HepG2 (cell line): ENCODE results near the gene RNPC3. TPM values are rescaled to one million over a fixed set of nuclear protein-coding genes. Genes with fewer than 3 reads are reported as not detected.

Experiments used
- ATAC-seq: fragments of 200-7000 bp; cut with Tn5 transposase; 3 replicates; pipeline ENCODE4 v1.9.1; 2020; ENCODE audit warnings: mild to moderate bottlenecking, moderate library complexity
- BruUV-seq: library from RNA; stranded (reverse); fragments of 400-500 nt; replicated peaks from 2 replicates; lab custom pipeline; 2021; lab: Mats Ljungman, UMichigan
- CTCF ChIA-PET: fragments of 300-600 bp; formaldehyde crosslinking; extraction: SDS; loops from one replicate; lab custom pipeline; 2021; ENCODE audit warnings: low total read pairs, inconsistent platforms, low intra/inter-chr PET ratio; lab: Yijun Ruan, JAX
- POLR2A ChIA-PET: fragments of 350-600 bp; sonication (Branson Sonifier 250); formaldehyde crosslinking; loops from one replicate; lab custom pipeline; 2020; ENCODE audit warnings: antibody characterized with exemption, inconsistent platforms; lab: Yijun Ruan, JAX
- DNase-seq: peaks from one replicate; pipeline ENCODE4 v3.0.0-alpha.2; 2015; ENCODE audit warnings: low spot score
- FAIRE-seq: peaks from 3 replicates; lab custom pipeline; 2011; peaks lifted over from hg19 to GRCh38; lab: Jason Lieb, UNC
- H2AFZ ChIP-seq: one replicate; pipeline ENCODE4 v1.6.1; 2011; ENCODE audit warnings: low read length, inconsistent platforms
- H3K27ac ChIP-seq: fragments of 300-600 bp; 3 replicates; pipeline ENCODE4 v1.8.0; 2011; ENCODE audit warnings: mixed run types, mild to moderate bottlenecking, mixed read lengths, low read length, inconsistent platforms; ENCODE audit not compliant: insufficient read depth; ENCODE audit errors: extremely low read length
- H3K27me3 ChIP-seq, 2 experiments: fragments of 200-600 bp in 1 of 2; 2 replicates in 1 of 2; 3 replicates in 1 of 2; pipeline versions ENCODE4 v1.6.0 to v1.8.0; 2011; ENCODE audit warnings: low read length in 2 of 2, mild to moderate bottlenecking in 2 of 2, moderate library complexity in 2 of 2, inconsistent platforms in 1 of 2; ENCODE audit not compliant: insufficient read depth in 2 of 2, control insufficient read depth in 1 of 2
- H3K36me3 ChIP-seq, 2 experiments: fragments of 200-600 bp in 1 of 2; replicated peaks in 1 of 2; 2 replicates in 1 of 2; 3 replicates in 1 of 2; pipeline versions ENCODE4 v1.5.1 to v1.8.0; 2011; ENCODE audit warnings: low read length in 2 of 2, inconsistent platforms in 1 of 2; ENCODE audit not compliant: insufficient read depth in 2 of 2, control insufficient read depth in 1 of 2
- H3K4me1 ChIP-seq: 2 replicates; pipeline ENCODE4 v1.5.1; 2012; ENCODE audit warnings: low read length, inconsistent platforms; ENCODE audit not compliant: insufficient read depth
- H3K4me2 ChIP-seq: 2 replicates; pipeline ENCODE4 v1.6.0; 2011; ENCODE audit warnings: low read depth, low read length, inconsistent platforms
- H3K4me3 ChIP-seq, 3 experiments: fragments of 200-600 bp in 1 of 3; sonication (generic), shearing (Covaris generic) in 1 of 3; replicated peaks in 1 of 3; 2 replicates each; pipeline ENCODE4 v1.5.1; 2011 to 2016; ENCODE audit warnings: low read length in 3 of 3, inconsistent platforms in 2 of 3, low read depth in 2 of 3, mild to moderate bottlenecking in 2 of 3, control low read depth in 1 of 3, mixed read lengths in 1 of 3; ENCODE audit not compliant: insufficient read depth in 1 of 3
- H3K79me2 ChIP-seq: one replicate; pipeline ENCODE4 v1.6.1; 2011; ENCODE audit warnings: low read length, inconsistent platforms; ENCODE audit not compliant: insufficient read depth
- H3K9ac ChIP-seq: 2 replicates; pipeline ENCODE4 v1.6.0; 2011; ENCODE audit warnings: mild to moderate bottlenecking, low read depth, low read length, inconsistent platforms; ENCODE audit not compliant: insufficient read depth
- H3K9me3 ChIP-seq: 2 replicates; pipeline ENCODE4 v1.5.1; 2012; ENCODE audit warnings: mild to moderate bottlenecking, low read length
- H4K20me1 ChIP-seq: 2 replicates; pipeline ENCODE4 v1.6.0; 2011; ENCODE audit warnings: inconsistent platforms, mild to moderate bottlenecking, low read length, moderate library complexity; ENCODE audit not compliant: insufficient read depth
- BRD4 ChIP-seq: sonication (generic); formaldehyde crosslinking; IDR thresholded peaks from 2 replicates; pipeline ENCODE4 v1.4.0; 2020; ENCODE audit warnings: missing genetic modification reagents
- CENPBD1 ChIP-seq: sonication (generic); formaldehyde crosslinking; IDR thresholded peaks from 2 replicates; pipeline ENCODE4 v1.8.0; 2022; ENCODE audit warnings: missing genetic modification reagents, low read depth, mild to moderate bottlenecking, borderline replicate concordance
- GPN1 ChIP-seq: sonication (generic); formaldehyde crosslinking; IDR thresholded peaks from 2 replicates; pipeline ENCODE4 v1.5.1; 2020; ENCODE audit warnings: missing genetic modification reagents, borderline replicate concordance
- KLF16 ChIP-seq, 2 experiments: sonication (generic) in 1 of 2; formaldehyde crosslinking in 1 of 2; IDR thresholded peaks; 2 replicates each; pipeline versions ENCODE4 v1.6.1 to v1.8.0; 2016 to 2023; ENCODE audit warnings: missing genetic modification reagents in 2 of 2, missing compliant biosample characterization in 1 of 2
- MLX ChIP-seq: IDR thresholded peaks from 2 replicates; pipeline ENCODE4 v1.6.1; 2016
- MTF1 ChIP-seq: sonication (generic); formaldehyde crosslinking; IDR thresholded peaks from 2 replicates; pipeline ENCODE4 v1.5.0; 2020; ENCODE audit warnings: missing genetic modification reagents
- MTF2 ChIP-seq: sonication (generic); formaldehyde crosslinking; IDR thresholded peaks from 2 replicates; pipeline ENCODE4 v1.5.0; 2020; ENCODE audit warnings: missing genetic modification reagents, borderline replicate concordance
- MYPOP ChIP-seq: sonication (generic); formaldehyde crosslinking; IDR thresholded peaks from 2 replicates; pipeline ENCODE4 v1.8.1; 2023; ENCODE audit warnings: mild to moderate bottlenecking, moderate library complexity, missing genetic modification reagents
- NCOR1 ChIP-seq: fragments of 200-600 bp; sonication (generic); IDR thresholded peaks from 2 replicates; pipeline ENCODE4 v1.7.0; 2017; ENCODE audit warnings: antibody characterized with exemption, low read length, borderline replicate concordance
- PHF8 ChIP-seq: sonication (generic); formaldehyde crosslinking; IDR thresholded peaks from 2 replicates; pipeline ENCODE4 v1.5.0; 2020; ENCODE audit warnings: missing genetic modification reagents
- RARA ChIP-seq: IDR thresholded peaks from 2 replicates; pipeline ENCODE4 v1.6.1; 2016; ENCODE audit warnings: missing genetic modification reagents, missing compliant biosample characterization
- YEATS2 ChIP-seq: sonication (generic); formaldehyde crosslinking; IDR thresholded peaks from 2 replicates; pipeline ENCODE4 v1.4.0; 2020; ENCODE audit warnings: missing genetic modification reagents, borderline replicate concordance
- YY1 ChIP-seq: IDR thresholded peaks from 2 replicates; pipeline ENCODE4 v1.6.1; 2011; ENCODE audit warnings: low read length, low read depth, moderate library complexity, mild to moderate bottlenecking; ENCODE audit not compliant: insufficient read depth, insufficient replicate concordance
- ZBED4 ChIP-seq: sonication (generic); formaldehyde crosslinking; IDR thresholded peaks from 2 replicates; pipeline ENCODE4 v1.4.0; 2020; ENCODE audit warnings: missing genetic modification reagents, borderline replicate concordance
- ZNF124 ChIP-seq: sonication (generic); formaldehyde crosslinking; IDR thresholded peaks from 2 replicates; pipeline ENCODE4 v1.4.0; 2020; ENCODE audit warnings: missing genetic modification reagents
- ZNF326 ChIP-seq: sonication (generic); formaldehyde crosslinking; IDR thresholded peaks from 2 replicates; pipeline ENCODE4 v1.4.0; 2020; ENCODE audit warnings: missing genetic modification reagents, borderline replicate concordance
- ZNF792 ChIP-seq: IDR thresholded peaks from 2 replicates; pipeline ENCODE4 v1.6.1; 2016
- ZNF883 ChIP-seq: sonication (generic); formaldehyde crosslinking; IDR thresholded peaks from 2 replicates; pipeline ENCODE4 v1.5.1; 2020; ENCODE audit warnings: mild to moderate bottlenecking, missing genetic modification reagents; ENCODE audit errors: not compliant biosample characterization
- in situ Hi-C: cut with HindIII; loops from 2 replicates; pipeline ENCODE4 v1.10.0; 2017; ENCODE audit warnings: low pct_unique_long_range_greater_than_20kb; ENCODE audit not compliant: extremely low pct_ligation_motif_present
- intact Hi-C: fragments of 100-400 bp; cut with micrococcal nuclease; formaldehyde crosslinking; loops from one replicate; pipeline ENCODE4 v1.10.0; 2022; ENCODE audit not compliant: unreplicated experiment
- polyA plus RNA-seq, 8 experiments: library from polyadenylated mRNA; depleted of rRNA in 3 of 8; stranded (reverse) in 7 of 8; unstranded in 1 of 8; fragments of >200 nt; fragmentation: Illumina TruSeq in 4 of 8; extraction: Trizol in 4 of 8; gene quantifications; 2 replicates each; pipeline versions ENCODE4 v1.2.1 to v1.2.3, GENCODE V29; 2011 to 2016; ENCODE audit warnings: low read depth in 4 of 8, missing spikeins in 1 of 8, mixed read lengths in 1 of 8; ENCODE audit not compliant: insufficient read depth in 1 of 8
- total RNA-seq, 5 experiments: library from RNA; depleted of rRNA; stranded (reverse); fragments of >200 nt; fragmentation: Illumina TruSeq; extraction: Trizol; gene quantifications; 2 replicates each; pipeline ENCODE4 v1.2.3, GENCODE V29; 2016; ENCODE audit warnings: low read depth in 1 of 5

RNPC3 gene
- total and polyA plus RNA-seq, 2 of the 13 experiments (the other 11 are each of a cell fraction or from before 2014, with no cell fraction given) = 9.1 to 22.1 TPM

GRCh38 chr1:103516283-103516682, 9.2 kb upstream of the RNPC3 start (continued):
- TF ChIP-seq YY1 = no peak
- TF ChIP-seq MTF1 (CRISPR knock-in tag) = no peak
- no peak for TF ChIP-seq BRD4 (CRISPR knock-in tag)
- no peak for TF ChIP-seq YEATS2 (CRISPR knock-in tag)
- TF ChIP-seq MLX (CRISPR knock-in tag) = no peak

GRCh38 chr1:103516693-103517092, 8.8 kb upstream of the RNPC3 start:
- CTCF ChIA-PET = no interaction called here
- Histone ChIP-seq H3K36me3 (no peaks in the 10 kb centered on the region), H3K9ac (no peak overlapping the region), H2AFZ (no peak overlapping the region), H3K4me1 (no peaks in the 10 kb centered on the region), H3K9me3 (no peaks in the 10 kb centered on the region), H3K4me2 (no peak overlapping the region), H3K79me2 (no peaks in the 10 kb centered on the region), H4K20me1 (no peaks in the 10 kb centered on the region), H3K27me3 (no peaks in the 10 kb centered on the region), H3K4me3 (no peak overlapping the region), H3K27ac (no peak overlapping the region)
- no peak for DNase-seq
- in situ Hi-C loops = no loop called here
- FAIRE-seq = no peak
- no peak for ATAC-seq
- POLR2A ChIA-PET = no interaction called here
- BruUV-seq = no TSS peak
- intact Hi-C loops = no loop called here
- TF ChIP-seq RARA (CRISPR knock-in tag) (no peak), ZNF792 (CRISPR knock-in tag) (no peak), PHF8 (CRISPR knock-in tag) (no peak), CENPBD1 (CRISPR knock-in tag) (no peak), KLF16 (CRISPR knock-in tag; IDR thresholded peaks at IDR 0.05) (no peak), ZBED4 (CRISPR knock-in tag) (no peak), NCOR1 (no peak), MTF2 (CRISPR knock-in tag) (no peak), ZNF326 (CRISPR knock-in tag) (no peak), MYPOP (no peak), ZNF124 (CRISPR knock-in tag) (no peak), ZNF883 (no peak), GPN1 (CRISPR knock-in tag) (no peak), BRD4 (CRISPR knock-in tag) (no peak)
